GM21825 (cell line): ENCODE data around the gene BICDL1.
A peak's percentile ranks its signal among the peaks of the same experiment; 100 is the strongest.
"Not testable (repeated sequence)": the region's sequence is repeated elsewhere in the genome, so short reads cannot be mapped to it uniquely, and the experiment has no call there.

Experiments used
- ATAC-seq: cut with Tn5 transposase; IDR thresholded peaks from one replicate; pipeline ENCODE4 v1.9.1; 2021; ENCODE audit warnings: mild to moderate bottlenecking, moderate library complexity; ENCODE audit not compliant: unreplicated experiment

BICDL1 gene

GRCh38 chr12:120000556-120000955 lies 11.5 kb downstream of the BICDL1 start:
- no peak for ATAC-seq

GRCh38 chr12:120006258-120006975 lies 17.4 kb downstream of the BICDL1 start:
- ATAC-seq, result no peak

GRCh38 chr12:120007272-120007671 lies 18.2 kb downstream of the BICDL1 start:
- no peak for ATAC-seq

- no peak for ATAC-seq
Observed at GRCh38 chr12:120010661-120011230, 21.7 kb downstream of the BICDL1 start.

GRCh38 chr12:120012067-120012621 lies 23.1 kb downstream of the BICDL1 start:
- ATAC-seq, result peak; percentile 84

- ATAC-seq, result peak; percentile 59
Observed at GRCh38 chr12:120013659-120014380, 24.8 kb downstream of the BICDL1 start.

- not testable (repeated sequence) for ATAC-seq
Observed at GRCh38 chr12:120014381-120014735, 25.3 kb downstream of the BICDL1 start.

GRCh38 chr12:120015313-120015712 lies 26.3 kb downstream of the BICDL1 start:
- no peak for ATAC-seq

GRCh38 chr12:120016199-120016598 lies 27.2 kb downstream of the BICDL1 start:
- ATAC-seq, result not testable (repeated sequence)

- no peak for ATAC-seq
Observed at GRCh38 chr12:120019197-120019596, 30.2 kb downstream of the BICDL1 start.

- no peak for ATAC-seq
Observed at GRCh38 chr12:120019938-120020337, 30.9 kb downstream of the BICDL1 start.

GRCh38 chr12:120024193-120024592 lies 35.2 kb downstream of the BICDL1 start:
- no peak for ATAC-seq

- ATAC-seq, result no peak
Observed at GRCh38 chr12:120025640-120026039, 36.6 kb downstream of the BICDL1 start.

- no peak for ATAC-seq
Observed at GRCh38 chr12:120032242-120032641, 43.2 kb downstream of the BICDL1 start.

- no peak for ATAC-seq
Observed at GRCh38 chr12:120037851-120038250, 48.8 kb downstream of the BICDL1 start.

- ATAC-seq, result no peak
Observed at GRCh38 chr12:120039711-120040110, 50.7 kb downstream of the BICDL1 start.

GRCh38 chr12:120041386-120042231 lies 52.6 kb downstream of the BICDL1 start:
- ATAC-seq, result no peak

GRCh38 chr12:120045367-120045766 lies 56.3 kb downstream of the BICDL1 start:
- ATAC-seq, result not testable (repeated sequence)

- ATAC-seq, result no peak
Observed at GRCh38 chr12:120047072-120047471, 58.0 kb downstream of the BICDL1 start.

GRCh38 chr12:120048263-120048662 lies 59.2 kb downstream of the BICDL1 start:
- no peak for ATAC-seq

GRCh38 chr12:120049426-120049825 lies 60.4 kb downstream of the BICDL1 start:
- ATAC-seq, result no peak
